ENCODE measurements around the gene ZNF823. TPM values are rescaled to one million over a fixed set of nuclear protein-coding genes. Genes with fewer than 3 reads are reported as not detected.
"Not testable (repeated sequence)": the region's sequence is repeated elsewhere in the genome, so short reads cannot be mapped to it uniquely, and the experiment has no call there.

The ZNF823 gene
- total RNA-seq, 1 donor from 2014 or later: 5.6 TPM

DNA sequence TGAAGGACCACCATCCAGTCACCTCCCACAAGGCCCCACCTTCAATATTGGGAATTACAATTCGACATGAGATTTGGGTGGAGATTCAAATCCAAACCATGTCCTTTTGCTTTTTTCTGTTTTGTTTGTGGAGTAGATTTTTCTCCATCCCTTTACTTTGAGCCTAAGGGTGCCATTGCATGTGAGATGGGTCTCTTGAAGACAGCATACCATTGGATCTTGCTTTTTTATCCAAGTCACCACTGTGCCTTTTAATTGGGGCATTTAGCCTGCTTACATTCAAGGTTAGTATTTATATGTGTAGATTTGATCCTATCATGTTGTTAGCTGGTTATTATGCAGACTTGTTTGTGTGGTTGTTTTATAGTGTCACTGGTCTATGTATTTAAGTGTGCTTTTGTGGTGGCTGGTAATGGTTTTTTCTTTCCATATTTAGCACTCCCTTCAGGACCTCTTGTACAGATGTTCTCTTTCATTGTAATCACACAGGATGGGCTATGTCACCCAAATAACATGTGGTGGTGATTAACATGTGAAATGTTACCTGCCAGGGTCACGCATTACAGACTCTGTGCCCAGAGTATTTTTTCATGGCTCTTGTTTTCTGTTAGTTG, 58.0 kb downstream of the ZNF823 start:
- DNase-seq (no peak), ATAC-seq (no peak)
- TF ChIP-seq, protein P1, sequence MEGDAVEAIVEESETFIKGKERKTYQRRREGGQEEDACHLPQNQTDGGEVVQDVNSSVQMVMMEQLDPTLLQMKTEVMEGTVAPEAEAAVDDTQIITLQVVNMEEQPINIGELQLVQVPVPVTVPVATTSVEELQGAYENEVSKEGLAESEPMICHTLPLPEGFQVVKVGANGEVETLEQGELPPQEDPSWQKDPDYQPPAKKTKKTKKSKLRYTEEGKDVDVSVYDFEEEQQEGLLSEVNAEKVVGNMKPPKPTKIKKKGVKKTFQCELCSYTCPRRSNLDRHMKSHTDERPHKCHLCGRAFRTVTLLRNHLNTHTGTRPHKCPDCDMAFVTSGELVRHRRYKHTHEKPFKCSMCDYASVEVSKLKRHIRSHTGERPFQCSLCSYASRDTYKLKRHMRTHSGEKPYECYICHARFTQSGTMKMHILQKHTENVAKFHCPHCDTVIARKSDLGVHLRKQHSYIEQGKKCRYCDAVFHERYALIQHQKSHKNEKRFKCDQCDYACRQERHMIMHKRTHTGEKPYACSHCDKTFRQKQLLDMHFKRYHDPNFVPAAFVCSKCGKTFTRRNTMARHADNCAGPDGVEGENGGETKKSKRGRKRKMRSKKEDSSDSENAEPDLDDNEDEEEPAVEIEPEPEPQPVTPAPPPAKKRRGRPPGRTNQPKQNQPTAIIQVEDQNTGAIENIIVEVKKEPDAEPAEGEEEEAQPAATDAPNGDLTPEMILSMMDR (IDR thresholded peaks at IDR 0.05): no peak
- Histone ChIP-seq H3K36me3 (no peaks in the 10 kb centered on the region), H3K4me1 (no peaks in the 10 kb centered on the region), H3K27ac (no peak overlapping the region), H3K4me3 (no peak overlapping the region), H3K9me3 (peaks cover 47% of the 10 kb centered on the region), H3K27me3 (ENCODE audit: low read depth) (no peaks in the 10 kb centered on the region)
- intact Hi-C loops (cut with DNase I): no loop called here

DNA sequence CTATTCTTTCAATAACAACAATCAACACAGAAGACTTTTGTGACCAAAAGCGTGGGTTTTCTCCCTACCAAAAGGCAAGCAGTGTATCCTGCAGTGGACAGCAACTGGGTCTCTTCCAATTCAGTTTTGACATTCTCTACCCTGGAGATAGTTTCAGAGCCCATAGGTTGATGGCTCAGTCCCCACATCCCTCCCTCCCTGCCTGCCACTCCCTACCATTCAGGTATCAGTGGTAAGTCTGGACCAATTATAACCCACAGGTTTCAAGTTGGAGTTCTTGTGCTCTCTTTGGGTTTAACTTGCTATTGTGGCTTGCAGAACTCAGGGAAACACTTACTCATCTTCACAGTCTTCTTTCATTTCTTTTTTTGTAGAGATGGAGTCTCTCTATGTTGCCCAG, 60.2 kb downstream of the ZNF823 start:
- no peak overlapping the region for H3K4me3 ChIP-seq
- intact Hi-C loops (cut with DNase I): no loop called here

DNA sequence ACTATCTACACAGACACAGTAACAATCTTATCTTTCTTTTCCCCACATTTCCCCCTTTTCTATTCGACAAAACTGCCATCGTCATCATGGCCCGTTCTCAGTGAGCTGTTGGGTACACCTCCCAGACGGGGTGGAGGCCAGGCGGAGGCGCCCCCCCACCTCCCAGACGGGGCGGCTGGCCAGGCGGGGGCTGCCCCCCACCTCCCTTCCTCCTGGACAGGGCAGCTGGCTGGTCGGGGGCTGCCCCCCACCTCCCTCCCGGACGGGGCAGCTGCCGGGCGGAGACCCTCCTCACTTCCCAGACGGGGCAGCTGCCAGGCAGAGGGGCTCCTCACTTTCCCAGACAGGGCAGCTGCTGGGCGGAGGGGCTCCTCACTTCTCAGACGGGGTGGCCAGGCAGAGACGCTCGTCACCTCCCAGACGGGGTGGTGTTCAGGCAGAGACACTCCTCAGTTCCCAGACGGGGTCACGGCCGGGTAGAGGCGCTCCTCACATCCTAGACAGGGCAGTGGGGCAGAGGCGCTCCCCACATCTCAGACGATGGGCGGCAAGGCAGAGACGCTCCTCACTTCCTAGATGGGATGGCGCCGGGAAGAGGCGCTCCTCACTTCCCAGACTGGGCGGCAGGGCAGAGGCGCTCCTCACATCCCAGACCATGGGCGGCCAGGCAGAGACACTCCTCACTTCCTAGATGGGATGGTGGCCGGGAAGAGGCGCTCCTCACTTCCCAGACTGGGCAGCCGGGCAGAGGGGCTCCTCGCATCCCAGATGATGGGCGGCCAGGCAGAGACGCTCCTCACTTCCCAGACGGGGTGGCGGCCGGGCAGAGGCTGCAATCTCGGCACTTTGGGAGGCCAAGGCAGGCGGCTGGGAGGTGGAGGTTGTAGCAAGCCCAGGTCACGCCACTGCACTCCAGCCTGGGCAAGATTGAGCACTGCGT, 61.8 kb downstream of the ZNF823 start:
- H3K4me1 ChIP-seq; DNase-seq; H3K27ac ChIP-seq; H3K36me3 ChIP-seq; H3K27me3 ChIP-seq (ENCODE audit: low read depth); ATAC-seq; intact Hi-C loops (cut with DNase I); H3K4me3 ChIP-seq: not testable (repeated sequence)
- peaks cover 24% of the 10 kb centered on the region for H3K9me3 ChIP-seq

More for the DNA sequence above, 60.2 kb downstream of the ZNF823 start:
- Histone ChIP-seq H3K27me3 (ENCODE audit: low read depth) (no peaks in the 10 kb centered on the region), H3K4me1 (peaks cover 6% of the 10 kb centered on the region), H3K27ac (no peak overlapping the region), H3K9me3 (peaks cover 26% of the 10 kb centered on the region), H3K36me3 (no peaks in the 10 kb centered on the region)
- ATAC-seq (no peak), DNase-seq (no peak)
- TF ChIP-seq, protein P1 (IDR thresholded peaks at IDR 0.05): no peak

DNA sequence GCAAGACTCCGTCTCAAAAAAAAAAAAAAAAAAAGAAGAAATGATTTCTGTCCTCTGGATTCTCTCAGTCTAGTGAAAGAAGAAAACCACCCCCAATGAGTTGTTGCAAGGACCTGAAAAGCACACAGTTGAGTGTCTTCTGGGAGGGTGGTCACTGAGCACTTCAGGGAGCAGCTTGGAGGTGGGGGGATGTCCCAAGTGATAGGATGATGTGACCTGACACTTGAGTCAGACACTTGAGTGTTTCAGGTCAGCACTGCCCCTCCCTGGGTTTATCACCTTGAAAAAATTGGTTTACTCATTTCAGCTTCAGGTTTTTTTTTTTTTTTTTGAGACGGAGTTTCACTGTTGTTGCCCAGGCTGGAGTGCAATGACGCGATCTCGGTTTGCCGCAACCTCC, 63.2 kb downstream of the ZNF823 start:
- Histone ChIP-seq H3K4me3 (no peak overlapping the region), H3K9me3 (peaks cover 11% of the 10 kb centered on the region), H3K36me3 (no peaks in the 10 kb centered on the region), H3K27me3 (ENCODE audit: low read depth) (no peaks in the 10 kb centered on the region), H3K27ac (no peak overlapping the region), H3K4me1 (peaks cover 10% of the 10 kb centered on the region)
- TF ChIP-seq, protein P1 (IDR thresholded peaks at IDR 0.05): no peak
- no peak for ATAC-seq
- no peak for DNase-seq
- intact Hi-C loops (cut with DNase I): no loop called here

DNA sequence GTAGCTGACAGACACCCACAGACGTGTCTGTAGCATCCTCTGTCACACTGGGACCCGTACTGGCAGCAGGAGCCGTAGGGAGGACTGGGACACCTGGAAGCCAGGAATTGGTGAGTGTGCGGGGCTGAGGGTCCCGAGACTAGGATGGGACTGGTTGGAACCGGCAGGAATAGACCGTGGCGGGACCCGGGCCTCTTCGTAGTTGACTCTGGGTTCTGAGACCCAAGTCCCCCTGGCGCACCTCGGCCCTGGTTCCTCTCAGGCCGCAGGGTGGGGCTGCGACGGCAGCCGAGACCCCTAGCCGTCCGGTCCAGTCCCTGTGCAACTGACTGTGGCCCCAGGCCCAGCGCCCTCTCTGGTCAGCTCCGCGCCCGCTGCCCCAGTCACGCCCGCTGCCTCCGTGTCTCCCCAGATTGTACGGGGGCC, 64.7 kb downstream of the ZNF823 start:
- peak overlapping the region; percentile 60 for H3K4me3 ChIP-seq
- no peak for DNase-seq
- peaks cover 10% of the 10 kb centered on the region for H3K4me1 ChIP-seq
- intact Hi-C loops (cut with DNase I): no loop called here
- peak in 1 of 2 donors; percentile 29 for ATAC-seq
- H3K27me3 ChIP-seq (ENCODE audit: low read depth): no peaks in the 10 kb centered on the region
- TF ChIP-seq, protein P1 (IDR thresholded peaks at IDR 0.05): no peak
- H3K27ac ChIP-seq: no peak overlapping the region
- no peaks in the 10 kb centered on the region for H3K9me3 ChIP-seq
- no peaks in the 10 kb centered on the region for H3K36me3 ChIP-seq

DNA sequence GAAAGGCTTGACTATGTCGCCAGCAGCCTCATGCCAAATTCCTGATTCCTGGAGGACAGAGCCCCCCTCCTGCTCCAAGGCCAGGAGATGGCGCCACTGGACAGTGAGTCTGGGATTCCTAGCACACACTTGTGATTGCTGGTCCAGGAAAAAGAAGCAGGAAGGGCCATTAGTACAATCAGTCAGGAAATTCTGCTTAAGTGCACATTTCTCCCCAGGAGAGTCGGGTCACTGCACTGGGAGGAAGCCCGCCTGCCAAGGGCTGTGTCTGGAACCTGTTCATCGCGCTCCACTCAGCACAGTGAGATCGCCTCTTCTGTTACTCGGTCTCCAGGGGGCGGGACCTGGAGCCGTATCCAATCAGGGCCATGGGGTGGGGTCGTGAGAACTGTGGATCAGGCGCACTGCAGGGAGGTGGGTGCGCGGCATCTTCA, 65.1 kb downstream of the ZNF823 start:
- H3K27ac ChIP-seq: no peak overlapping the region
- H3K4me1 ChIP-seq: peaks cover 10% of the 10 kb centered on the region
- H3K27me3 ChIP-seq (ENCODE audit: low read depth): no peaks in the 10 kb centered on the region
- peak overlapping the region; percentile 60 for H3K4me3 ChIP-seq
- H3K9me3 ChIP-seq: no peaks in the 10 kb centered on the region
- TF ChIP-seq, protein P1 (IDR thresholded peaks at IDR 0.05): peak; percentile 86
- peak; percentile 72 for DNase-seq
- peak; percentile 90 to 93 for ATAC-seq
- intact Hi-C loops (cut with DNase I): no loop called here
- H3K36me3 ChIP-seq: no peaks in the 10 kb centered on the region

Data from lower lobe of right lung (tissue), 2 donors.